ENCODE data around the gene SMYD2. TPM values are rescaled to one million over a fixed set of nuclear protein-coding genes. Genes with fewer than 3 reads are reported as not detected.

The SMYD2 gene
- total and polyA plus RNA-seq, 8 donors: 12.9 to 26.3 (median 16.8) TPM

GRCh38 chr1:214335567-214335966 is 54.6 kb downstream of the SMYD2 start:
- intact Hi-C loops (cut with DNase I): no loop called here
- FAIRE-seq: no peak

GRCh38 chr1:214337015-214337414 is 56.1 kb downstream of the SMYD2 start:
- intact Hi-C loops (cut with DNase I): no loop called here
- no peak overlapping the region for H3K4me3 ChIP-seq
- no peaks in the 10 kb centered on the region for H3K9me3 ChIP-seq
- WGBS, 2 donors: 46 to 52% methylated on average over 2 of the region's 2 CpGs
- no peak for TF ChIP-seq CTCF (IDR thresholded peaks at IDR 0.05)
- peak overlapping the region in 1 of 4 donors; percentile 39 for H3K27ac ChIP-seq
- ATAC-seq (no peak), DNase-seq (no peak), FAIRE-seq (no peak)
- H3K4me1 ChIP-seq: no peaks in the 10 kb centered on the region
- no peaks in the 10 kb centered on the region for H3K27me3 ChIP-seq
- peaks cover 0 to 7% (median 0%) of the 10 kb centered on the region in 3 donors for H3K36me3 ChIP-seq

More at GRCh38 chr1:214335567-214335966, 54.6 kb downstream of the SMYD2 start:
- H3K27ac ChIP-seq: no peak overlapping the region
- ATAC-seq: no peak
- H3K27me3 ChIP-seq: no peaks in the 10 kb centered on the region
- H3K36me3 ChIP-seq: peaks cover 0 to 7% (median 0%) of the 10 kb centered on the region in 3 donors
- no peak for DNase-seq
- H3K4me3 ChIP-seq: no peak overlapping the region
- 95% methylated on average over 4 of the region's 4 CpGs for WGBS, 2 donors
- TF ChIP-seq CTCF (IDR thresholded peaks at IDR 0.05): no peak
- no peaks in the 10 kb centered on the region for H3K4me1 ChIP-seq
- no peaks in the 10 kb centered on the region for H3K9me3 ChIP-seq

- FAIRE-seq (no peak), ATAC-seq (peak; percentile 43 to 69 (median 54)), DNase-seq (no peak)
- 48 to 58% methylated on average over 6 of the region's 6 CpGs for WGBS, 2 donors
- intact Hi-C loops (cut with DNase I): no loop called here
- Histone ChIP-seq H3K27me3 (no peaks in the 10 kb centered on the region), H3K4me3 (no peak overlapping the region), H3K9me3 (no peaks in the 10 kb centered on the region), H3K36me3 (peaks cover 0 to 7% (median 0%) of the 10 kb centered on the region in 3 donors), H3K27ac (peak overlapping the region in 1 of 4 donors; percentile 39), H3K4me1 (no peaks in the 10 kb centered on the region)
- TF ChIP-seq CTCF (IDR thresholded peaks at IDR 0.05): no peak
Measured at GRCh38 chr1:214337511-214337910, 56.6 kb downstream of the SMYD2 start.

- no peak for TF ChIP-seq CTCF (IDR thresholded peaks at IDR 0.05)
- peak overlapping the region in 1 of 4 donors; percentile 39 for H3K27ac ChIP-seq
Measured at GRCh38 chr1:214338212-214338611, 57.3 kb downstream of the SMYD2 start.

GRCh38 chr1:214341459-214341858 is 60.5 kb downstream of the SMYD2 start:
- Histone ChIP-seq H3K27ac (no peak overlapping the region), H3K4me1 (no peaks in the 10 kb centered on the region), H3K27me3 (no peaks in the 10 kb centered on the region), H3K4me3 (no peak overlapping the region), H3K36me3 (peaks cover 0 to 7% (median 0%) of the 10 kb centered on the region in 3 donors), H3K9me3 (no peaks in the 10 kb centered on the region)
- WGBS, 2 donors: 71 to 79% methylated on average over 3 of the region's 3 CpGs
- intact Hi-C loops (cut with DNase I): loop anchor here in 1 of 3 donors (5.0 kb wide), 1 partner anchor 246 kb away; no protein-coding TSS in a partner anchor
- peak in 1 of 4 donors; percentile 48 for ATAC-seq
- no peak for FAIRE-seq
- DNase-seq: no peak
- TF ChIP-seq CTCF (IDR thresholded peaks at IDR 0.05): no peak

More at GRCh38 chr1:214338212-214338611, 57.3 kb downstream of the SMYD2 start:
- no peaks in the 10 kb centered on the region for H3K4me1 ChIP-seq
- DNase-seq: no peak
- H3K27me3 ChIP-seq: no peaks in the 10 kb centered on the region
- no peak for ATAC-seq
- FAIRE-seq: no peak
- H3K9me3 ChIP-seq: no peaks in the 10 kb centered on the region
- H3K36me3 ChIP-seq: peaks cover 0 to 7% (median 0%) of the 10 kb centered on the region in 3 donors
- intact Hi-C loops (cut with DNase I): no loop called here
- 77 to 81% methylated on average over 4 of the region's 4 CpGs for WGBS, 2 donors
- no peak overlapping the region for H3K4me3 ChIP-seq

All from pancreas (tissue), 10 donors.